ENCODE results near the gene KIRREL3.

The KIRREL3 gene

GRCh38 chr11:126991596-126991995 is 9.0 kb downstream of the KIRREL3 start:
- TF ChIP-seq CTCF (conservative IDR thresholded peaks at IDR 0.05): no peak
- H3K27ac ChIP-seq: no peak overlapping the region

GRCh38 chr11:126990716-126991480 is 9.7 kb downstream of the KIRREL3 start:
- no peak overlapping the region for H3K27ac ChIP-seq

GRCh38 chr11:126989942-126990715 is 10.4 kb downstream of the KIRREL3 start:
- H3K27ac ChIP-seq: no peak overlapping the region; the same call in 1 of the 2 replicates
- TF ChIP-seq CTCF (conservative IDR thresholded peaks at IDR 0.05): peak; percentile 99

More at GRCh38 chr11:126990716-126991480, 9.7 kb downstream of the KIRREL3 start:
- peak; percentile 65 for TF ChIP-seq CTCF (conservative IDR thresholded peaks at IDR 0.05)

GRCh38 chr11:126988655-126989054 is 11.9 kb downstream of the KIRREL3 start:
- no peak overlapping the region for H3K27ac ChIP-seq
- TF ChIP-seq CTCF (conservative IDR thresholded peaks at IDR 0.05): no peak

GRCh38 chr11:126981635-126982034 is 18.9 kb downstream of the KIRREL3 start:
- H3K27ac ChIP-seq: no peak overlapping the region
- no peak for TF ChIP-seq CTCF (conservative IDR thresholded peaks at IDR 0.05)

GRCh38 chr11:126978911-126979310 is 21.7 kb downstream of the KIRREL3 start:
- no peak for TF ChIP-seq CTCF (conservative IDR thresholded peaks at IDR 0.05)
- H3K27ac ChIP-seq: peak overlapping the region; percentile 37; the same call in 1 of the 2 replicates

GRCh38 chr11:126978165-126978564 is 22.4 kb downstream of the KIRREL3 start:
- peak overlapping the region; percentile 37; the same call in 1 of the 2 replicates for H3K27ac ChIP-seq

More at GRCh38 chr11:126978165-126978564, 22.4 kb downstream of the KIRREL3 start:
- TF ChIP-seq CTCF (conservative IDR thresholded peaks at IDR 0.05): no peak
